Neural cell (in vitro differentiated cells): Measurements from ENCODE around the gene FAM13B. TPM values are rescaled to one million over a fixed set of nuclear protein-coding genes. Genes with fewer than 3 reads are reported as not detected.
"Not testable (repeated sequence)": the region's sequence is repeated elsewhere in the genome, so short reads cannot be mapped to it uniquely, and the experiment has no call there.

Experiments
- H2AFZ ChIP-seq: fragments of 200-600, 300-800 bp; sonication (generic), shearing (Covaris generic); 2 replicates; pipeline ENCODE4 v1.6.0; 2014; ENCODE audit warnings: low read depth, mild to moderate bottlenecking, antibody characterized with exemption, low read length, moderate library complexity
- H3F3A ChIP-seq: fragments of 200-600 bp; shearing (Covaris generic); 2 replicates; pipeline ENCODE4 v1.6.1; 2016; ENCODE audit warnings: mild to moderate bottlenecking, moderate library complexity, mixed read lengths, antibody characterized with exemption, low read length; ENCODE audit not compliant: insufficient read depth, poor library complexity, severe bottlenecking
- H3K27ac ChIP-seq: fragments of 200-600, 300-800 bp; sonication (generic), shearing (Covaris generic); 2 replicates; pipeline ENCODE4 v1.5.1; 2014; ENCODE audit warnings: mild to moderate bottlenecking, low read length, moderate library complexity
- H3K27me3 ChIP-seq: fragments of 300-800, 200-600 bp; sonication (generic), shearing (Covaris generic); 2 replicates; pipeline ENCODE4 v1.6.0; 2014; ENCODE audit warnings: mild to moderate bottlenecking, low read depth, low read length, moderate library complexity; ENCODE audit not compliant: insufficient read depth
- H3K36me3 ChIP-seq: fragments of 300-800, 200-600 bp; sonication (generic), shearing (Covaris generic); 2 replicates; pipeline ENCODE4 v1.5.1; 2014; ENCODE audit warnings: mild to moderate bottlenecking, antibody characterized with exemption, low read length, moderate library complexity; ENCODE audit not compliant: insufficient read depth
- H3K4me2 ChIP-seq: fragments of 300-800, 200-600 bp; sonication (generic), shearing (Covaris generic); 2 replicates; pipeline ENCODE4 v1.6.0; 2014; ENCODE audit warnings: mild to moderate bottlenecking, low read length
- H3K4me3 ChIP-seq: fragments of 300-800, 200-600 bp; sonication (generic), shearing (Covaris generic); 2 replicates; pipeline ENCODE4 v1.5.1; 2014; ENCODE audit warnings: mild to moderate bottlenecking, low read length, moderate library complexity
- H3K79me2 ChIP-seq: fragments of 200-600 bp; shearing (Covaris generic); replicated peaks from 2 replicates; pipeline ENCODE4 v1.6.0; 2014; ENCODE audit warnings: mild to moderate bottlenecking, low read length, moderate library complexity; ENCODE audit not compliant: insufficient read depth
- H3K9ac ChIP-seq: fragments of 300-800, 200-600 bp; sonication (generic), shearing (Covaris generic); 2 replicates; pipeline ENCODE4 v1.6.1; 2016; ENCODE audit warnings: mild to moderate bottlenecking, low read length, mixed read lengths
- H3K9me2 ChIP-seq: fragments of 200-600 bp; shearing (Covaris generic); 2 replicates; pipeline ENCODE4 v1.6.1; 2016; ENCODE audit warnings: mild to moderate bottlenecking, low read length, mixed read lengths; ENCODE audit not compliant: insufficient read depth
- H3K9me3 ChIP-seq: fragments of 200-600, 300-800 bp; sonication (generic), shearing (Covaris generic); 2 replicates; pipeline ENCODE4 v1.6.1; 2016; ENCODE audit warnings: mild to moderate bottlenecking, mixed run types, low read length, moderate library complexity, mixed read lengths
- H4K20me1 ChIP-seq: fragments of 200-600 bp; shearing (Covaris generic); 2 replicates; pipeline ENCODE4 v1.6.1; 2016; ENCODE audit warnings: mild to moderate bottlenecking, mixed run types; ENCODE audit not compliant: insufficient read depth
- CTCF ChIP-seq: fragments of 450-650 bp; IDR thresholded peaks from 2 replicates; pipeline ENCODE4 v1.5.1; 2014; ENCODE audit warnings: antibody characterized with exemption, mild to moderate bottlenecking, moderate library complexity; ENCODE audit not compliant: poor library complexity, severe bottlenecking
- EP300 ChIP-seq: fragments of 450-650 bp; conservative IDR thresholded peaks from 2 replicates; pipeline ENCODE4 v1.6.1; 2014; ENCODE audit warnings: antibody characterized with exemption, mild to moderate bottlenecking, moderate library complexity; ENCODE audit not compliant: poor library complexity, severe bottlenecking
- EZH2 ChIP-seq: fragments of 200-600, 300-800 bp; shearing (Covaris generic), sonication (generic); IDR thresholded peaks from 2 replicates; pipeline ENCODE4 v1.6.1; 2014; ENCODE audit warnings: antibody characterized with exemption, low read length, borderline replicate concordance, mild to moderate bottlenecking; ENCODE audit not compliant: insufficient read depth, poor library complexity, severe bottlenecking
- MXI1 ChIP-seq: fragments of 450-650 bp; conservative IDR thresholded peaks from 2 replicates; pipeline ENCODE4 v1.6.1; 2014; ENCODE audit warnings: antibody characterized with exemption, mild to moderate bottlenecking; ENCODE audit not compliant: poor library complexity, severe bottlenecking
- POLR2AphosphoS5 ChIP-seq: IDR thresholded peaks from 2 replicates; pipeline ENCODE4 v1.6.1; 2012
- RAD21 ChIP-seq: fragments of 450-650 bp; conservative IDR thresholded peaks from 2 replicates; pipeline ENCODE4 v1.6.1; 2014; ENCODE audit warnings: antibody characterized with exemption, mild to moderate bottlenecking, moderate library complexity
- REST ChIP-seq: IDR thresholded peaks from 2 replicates; pipeline ENCODE4 v1.6.1; 2012; ENCODE audit warnings: borderline replicate concordance
- SMC3 ChIP-seq: fragments of 450-650 bp; conservative IDR thresholded peaks from 2 replicates; pipeline ENCODE4 v1.6.1; 2014; ENCODE audit warnings: antibody characterized with exemption, mild to moderate bottlenecking, moderate library complexity; ENCODE audit not compliant: poor library complexity
- TAF1 ChIP-seq: IDR thresholded peaks from 2 replicates; pipeline ENCODE4 v1.6.1; 2012; ENCODE audit warnings: low read depth
- polyA plus RNA-seq: library from polyadenylated mRNA; depleted of rRNA; stranded (reverse); fragments of >200 nt; gene quantifications from 2 replicates; pipeline ENCODE4 v1.2.3, GENCODE V29; 2014

Gene FAM13B
- polyA plus RNA-seq, 1 donor from 2014 or later, result 61.6 TPM

GRCh38 chr5:138054206-138054605, 21.3 kb upstream of the FAM13B start:
- no peaks in the 10 kb centered on the region for H3F3A ChIP-seq
- no peak overlapping the region for H3K4me2 ChIP-seq
- no peak overlapping the region for H2AFZ ChIP-seq
- H3K9me3 ChIP-seq, result no peaks in the 10 kb centered on the region
- no peak overlapping the region for H3K4me3 ChIP-seq
- TF ChIP-seq MXI1, result no peak
- no peak for TF ChIP-seq EP300
- no peak for TF ChIP-seq POLR2AphosphoS5
- TF ChIP-seq CTCF, result no peak
- no peak for TF ChIP-seq REST
- no peak for TF ChIP-seq TAF1
- no peak for TF ChIP-seq RAD21
- no peak for TF ChIP-seq EZH2
- no peak for TF ChIP-seq SMC3
- H3K79me2 ChIP-seq, result no peaks in the 10 kb centered on the region
- no peak overlapping the region for H3K9ac ChIP-seq
- no peaks in the 10 kb centered on the region for H4K20me1 ChIP-seq
- no peaks in the 10 kb centered on the region for H3K36me3 ChIP-seq
- H3K9me2 ChIP-seq, result no peaks in the 10 kb centered on the region
- no peaks in the 10 kb centered on the region for H3K27me3 ChIP-seq
- no peak overlapping the region for H3K27ac ChIP-seq

GRCh38 chr5:138053554-138053953, 20.7 kb upstream of the FAM13B start:
- Histone ChIP-seq H3K9me3 (no peaks in the 10 kb centered on the region), H3K36me3 (no peaks in the 10 kb centered on the region), H2AFZ (no peak overlapping the region), H3K79me2 (no peaks in the 10 kb centered on the region), H3K9me2 (no peaks in the 10 kb centered on the region), H3K4me3 (no peak overlapping the region), H3K4me2 (no peak overlapping the region), H3K9ac (no peak overlapping the region), H4K20me1 (no peaks in the 10 kb centered on the region), H3F3A (no peaks in the 10 kb centered on the region), H3K27me3 (no peaks in the 10 kb centered on the region), H3K27ac (no peak overlapping the region)
- TF ChIP-seq EZH2, result no peak

GRCh38 chr5:138052718-138053117, 19.8 kb upstream of the FAM13B start:
- H3F3A ChIP-seq, H3K36me3 ChIP-seq, H3K9ac ChIP-seq, H3K4me2 ChIP-seq, H3K4me3 ChIP-seq, H3K27ac ChIP-seq, H3K9me2 ChIP-seq, H3K79me2 ChIP-seq, H2AFZ ChIP-seq, H4K20me1 ChIP-seq, H3K27me3 ChIP-seq, H3K9me3 ChIP-seq: not testable (repeated sequence)
